ENCODE results near the gene QRFP.

- TF ChIP-seq POLR2A (IDR thresholded peaks at IDR 0.05) = no peak
- TF ChIP-seq CTCF (IDR thresholded peaks at IDR 0.05) = peak; percentile 77 to 96 (median 85)
Measured at GRCh38 chr9:130940693-130941576, 44.3 kb upstream of the QRFP start.

Measured in thyroid gland (tissue), 4 donors.